SHP77 (cell line): ENCODE results near the gene MTA3.
A peak's percentile ranks its signal among the peaks of the same experiment; 100 is the strongest.
"Not testable (repeated sequence)": the region's sequence is repeated elsewhere in the genome, so short reads cannot be mapped to it uniquely, and the experiment has no call there.

Experiments used
- DNase-seq, 2 experiments: peaks; one replicate each; lab custom pipeline; 2025; lab: John Stamatoyannopoulos, UW

MTA3 gene

GRCh38 chr2:42663106-42663780, 94.8 kb downstream of the MTA3 start:
- DNase-seq: peak; percentile 55 to 63

DNA sequence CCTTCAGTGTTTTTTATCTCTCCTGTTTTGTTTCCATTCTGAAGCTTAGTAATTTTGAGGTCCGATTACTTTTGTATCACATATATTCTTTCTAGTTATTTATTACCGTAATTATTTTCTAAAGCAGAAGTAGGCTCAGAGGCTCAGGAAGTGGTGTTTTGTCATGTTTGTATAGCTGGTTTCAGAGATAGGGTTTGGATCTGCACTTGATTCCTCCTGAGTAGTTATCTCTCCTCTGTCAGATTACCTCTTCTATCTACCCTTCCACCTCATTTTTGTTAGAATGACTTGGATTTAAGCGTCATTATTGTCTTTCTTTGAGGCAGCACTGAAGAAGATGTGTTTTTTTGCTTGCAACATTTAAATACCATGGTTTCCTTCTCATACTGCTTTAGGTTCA, 95.4 kb downstream of the MTA3 start:
- DNase-seq: no peak

DNA sequence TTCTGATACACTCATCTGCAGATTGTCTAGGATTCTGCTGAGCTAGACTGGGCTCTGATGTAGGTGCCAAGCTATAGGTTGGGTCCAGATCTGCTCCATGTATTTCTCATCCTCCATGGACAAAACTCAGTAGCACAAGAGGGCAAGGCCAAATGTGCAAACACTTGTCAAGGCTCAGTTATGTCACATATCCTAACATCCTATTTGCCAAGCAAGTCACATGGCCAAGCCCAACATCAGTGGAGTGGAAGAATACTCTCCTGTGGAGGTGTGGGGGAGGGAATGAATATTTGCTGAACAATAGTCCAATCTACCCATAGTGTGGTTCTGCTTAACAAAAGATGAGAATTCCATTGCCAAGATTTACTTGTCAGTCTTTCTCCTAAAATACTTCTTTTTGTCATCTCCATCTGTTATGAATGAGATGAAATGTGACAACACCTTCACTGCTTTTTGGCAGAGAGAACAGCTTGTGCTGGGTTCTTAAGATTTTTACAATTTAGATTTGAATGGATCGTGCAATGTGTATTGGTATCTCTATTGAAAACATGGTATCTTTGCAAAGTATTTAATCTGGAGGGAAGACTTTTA, 105.7 kb downstream of the MTA3 start:
- no peak for DNase-seq

DNA sequence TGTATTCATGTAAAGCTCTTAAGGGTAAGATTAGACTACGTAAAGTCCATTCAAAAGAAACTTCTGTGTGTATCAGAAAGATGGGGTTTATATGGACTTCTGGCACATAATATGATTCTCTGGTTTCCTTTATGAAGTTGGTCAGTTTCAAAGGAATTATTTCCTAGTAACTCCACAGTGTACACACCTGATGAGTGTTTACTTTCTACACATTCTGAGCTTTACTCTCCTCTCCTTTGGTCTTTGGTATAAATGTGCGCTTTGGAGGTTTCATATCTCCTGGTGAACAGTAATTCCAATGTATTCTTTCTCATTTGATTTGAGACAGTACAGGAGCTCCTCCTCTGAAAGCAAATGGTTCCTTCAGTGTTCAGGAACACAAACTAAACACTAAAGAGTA, 107.4 kb downstream of the MTA3 start:
- no peak for DNase-seq

DNA sequence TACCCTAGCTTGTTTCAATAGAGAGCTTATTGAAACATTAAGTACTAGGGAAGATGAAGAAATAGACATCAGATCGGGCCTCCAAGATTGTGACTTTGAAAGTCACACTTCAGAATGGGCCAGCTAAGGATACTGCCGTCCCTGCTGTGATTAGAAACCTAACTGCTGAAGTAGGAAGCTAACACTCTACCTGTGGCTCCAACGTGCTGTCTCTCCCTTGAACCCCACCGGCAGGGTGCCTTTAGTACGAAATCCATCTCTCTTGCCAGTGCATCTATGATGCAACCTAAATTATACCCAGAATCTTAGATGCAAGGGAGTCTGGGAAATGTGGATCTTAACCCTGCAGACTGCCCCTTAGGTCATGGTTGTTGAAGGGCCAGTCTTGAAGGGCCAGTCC, 116.9 kb downstream of the MTA3 start:
- no peak for DNase-seq

- DNase-seq: no peak
Measured at GRCh38 chr2:42693013-42693615, 124.7 kb downstream of the MTA3 start.

DNA sequence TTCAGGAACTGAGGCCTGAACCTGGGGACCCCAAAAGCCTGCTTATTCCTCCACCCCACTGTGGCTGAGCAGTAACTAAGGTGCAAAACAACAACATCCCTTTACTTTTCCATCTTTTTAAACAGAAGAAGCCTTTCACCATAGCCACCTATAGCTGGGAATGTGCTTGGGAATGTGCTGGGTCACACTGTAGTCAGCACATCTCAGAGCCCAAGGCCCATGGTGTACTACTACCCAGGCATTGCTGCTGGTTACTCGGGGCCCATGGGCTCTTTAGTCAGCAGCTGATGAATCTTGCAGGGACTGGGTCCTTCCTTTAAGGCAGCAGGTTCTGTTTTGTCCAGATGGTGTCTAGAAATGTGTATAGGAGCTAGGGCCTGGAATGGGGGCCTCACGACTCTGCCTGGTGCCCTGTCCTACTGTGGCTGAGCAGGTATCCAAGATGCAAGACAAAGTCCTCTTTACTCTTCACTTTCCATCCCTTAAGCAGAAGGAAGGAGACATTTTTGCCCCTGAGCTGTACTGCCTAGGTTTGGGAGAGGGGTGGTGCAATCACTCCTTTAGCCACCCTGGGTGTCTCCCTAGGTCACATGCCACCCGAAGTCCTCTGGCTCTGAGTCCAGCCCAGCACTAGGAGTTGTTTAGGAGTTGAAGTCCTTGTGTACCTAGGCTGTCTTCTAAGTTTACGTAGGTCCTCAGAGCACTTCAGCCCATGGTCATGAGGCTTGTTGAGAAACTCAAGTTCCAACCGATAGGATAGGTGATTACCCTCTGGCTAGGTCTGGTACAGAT, 125.5 kb downstream of the MTA3 start:
- no peak for DNase-seq

DNA sequence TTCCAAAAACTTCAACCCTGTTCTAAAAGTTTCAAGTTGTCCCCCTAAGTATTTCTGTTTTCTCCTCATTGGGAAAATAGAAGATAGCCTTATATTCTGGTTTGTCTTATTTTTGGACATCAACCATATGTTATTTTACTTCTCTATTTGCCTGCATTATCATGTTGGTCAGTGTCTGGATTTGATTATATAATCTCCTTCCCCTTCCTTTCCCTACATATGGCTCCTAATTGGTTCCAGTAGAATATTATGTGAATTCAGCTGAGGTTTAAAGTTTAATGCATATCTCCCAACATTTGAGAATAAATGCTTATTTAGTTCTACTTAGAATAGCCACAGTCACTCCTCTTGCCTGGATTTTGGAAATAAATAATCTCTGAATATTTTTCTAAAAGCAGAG, 128.6 kb downstream of the MTA3 start:
- DNase-seq: no peak

- DNase-seq: no peak
Measured at GRCh38 chr2:42698940-42699339, 130.5 kb downstream of the MTA3 start.

DNA sequence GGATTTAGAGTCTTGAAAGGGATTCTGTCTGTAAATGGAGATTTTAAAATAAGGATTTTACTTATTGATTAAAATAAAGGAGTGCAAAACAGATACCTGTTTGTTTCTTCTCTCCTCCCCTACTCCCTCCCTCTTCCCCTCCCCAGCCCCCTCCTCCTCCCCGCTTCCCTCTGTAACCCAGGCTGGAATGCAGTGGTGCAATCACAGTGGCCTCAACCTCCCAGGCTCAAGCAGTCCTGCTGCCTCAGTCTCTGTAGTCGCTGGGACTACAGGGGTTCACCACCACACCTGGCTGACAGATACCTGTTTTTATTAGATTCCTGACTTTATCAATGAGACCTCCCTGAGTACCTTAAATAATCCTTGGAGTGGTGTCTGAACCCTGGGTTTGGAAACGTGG, 138.4 kb downstream of the MTA3 start:
- DNase-seq: no peak

DNA sequence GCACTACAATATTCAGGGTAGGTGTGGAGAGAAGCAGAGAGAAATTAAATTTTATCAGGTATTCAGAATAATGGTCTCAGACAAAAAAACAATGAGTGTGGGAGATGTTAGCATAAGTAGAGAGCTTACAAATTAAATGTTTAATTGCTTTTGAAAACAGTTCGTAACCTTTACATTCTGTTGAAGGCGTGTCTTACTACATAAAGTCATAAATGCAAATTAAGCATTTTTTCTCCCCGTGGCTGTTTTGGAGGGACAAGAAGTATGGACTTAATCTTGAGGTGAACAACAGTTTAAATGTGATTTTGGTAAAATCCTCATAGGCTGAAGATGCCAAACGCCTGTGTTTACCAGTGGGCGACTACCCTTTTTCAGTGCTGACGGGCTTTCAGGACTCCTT, 139.7 kb downstream of the MTA3 start:
- DNase-seq: no peak

- no peak for DNase-seq
Measured at GRCh38 chr2:42711896-42712295, 143.5 kb downstream of the MTA3 start.

GRCh38 chr2:42712934-42713333, 144.5 kb downstream of the MTA3 start:
- DNase-seq: no peak

- DNase-seq: no peak
Measured at GRCh38 chr2:42713920-42714319, 145.5 kb downstream of the MTA3 start.

GRCh38 chr2:42714686-42715085, 146.3 kb downstream of the MTA3 start:
- DNase-seq: no peak

- DNase-seq: no peak
Measured at GRCh38 chr2:42721898-42722297, 153.5 kb downstream of the MTA3 start.

GRCh38 chr2:42722320-42723190, 154.1 kb downstream of the MTA3 start:
- DNase-seq: no peak

- no peak for DNase-seq
Measured at GRCh38 chr2:42723465-42723864, 155.0 kb downstream of the MTA3 start.

- DNase-seq: no peak
Measured at GRCh38 chr2:42724886-42725285, 156.5 kb downstream of the MTA3 start.

- no peak for DNase-seq
Measured at GRCh38 chr2:42725657-42726056, 157.2 kb downstream of the MTA3 start.

- no peak for DNase-seq
Measured at GRCh38 chr2:42726680-42727079, 158.2 kb downstream of the MTA3 start.

DNA sequence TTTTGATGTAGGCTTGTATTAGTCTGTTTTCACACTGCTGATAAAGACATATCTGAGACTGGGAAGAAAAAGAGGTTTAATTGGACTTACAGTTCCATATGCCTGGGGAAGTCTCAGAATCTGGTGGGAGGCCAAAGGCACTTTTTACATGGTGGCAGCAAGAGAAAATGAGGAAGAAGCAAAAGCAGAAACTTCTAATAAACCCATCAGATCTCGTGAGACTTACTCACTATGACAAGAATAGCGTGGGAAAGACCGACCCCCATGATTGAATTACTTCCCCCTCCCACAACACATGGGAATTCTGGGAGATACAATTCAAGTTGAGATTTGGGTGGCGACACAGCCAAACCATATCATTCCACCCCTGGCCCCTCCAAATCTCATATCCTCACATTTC, 162.9 kb downstream of the MTA3 start:
- DNase-seq: not testable (repeated sequence)
